Endometrial microvascular endothelial cells (primary cell): ENCODE results near the gene CCL16. TPM values are rescaled to one million over a fixed set of nuclear protein-coding genes. Genes with fewer than 3 reads are reported as not detected.

Experiments
- in situ Hi-C: cut with HindIII; loops from 2 replicates; pipeline ENCODE4 v1.10.0; 2017; ENCODE audit warnings: low sequenced_read_pairs, low pct_unique_long_range_greater_than_20kb; ENCODE audit errors: inconsistent ontology term
- total RNA-seq: library from RNA; depleted of rRNA; stranded (reverse); fragments of >200 nt; gene quantifications from one replicate; pipeline ENCODE4 v1.2.3, GENCODE V29; 2015; ENCODE audit errors: inconsistent ontology term

Gene CCL16
- total RNA-seq, 1 donor from 2014 or later, result not detected

GRCh38 chr17:35991075-35991474 lies 9.8 kb upstream of the CCL16 start:
- in situ Hi-C loops, result no loop called here

- in situ Hi-C loops, result no loop called here
Measured at GRCh38 chr17:35988164-35988563, 6.9 kb upstream of the CCL16 start.

DNA sequence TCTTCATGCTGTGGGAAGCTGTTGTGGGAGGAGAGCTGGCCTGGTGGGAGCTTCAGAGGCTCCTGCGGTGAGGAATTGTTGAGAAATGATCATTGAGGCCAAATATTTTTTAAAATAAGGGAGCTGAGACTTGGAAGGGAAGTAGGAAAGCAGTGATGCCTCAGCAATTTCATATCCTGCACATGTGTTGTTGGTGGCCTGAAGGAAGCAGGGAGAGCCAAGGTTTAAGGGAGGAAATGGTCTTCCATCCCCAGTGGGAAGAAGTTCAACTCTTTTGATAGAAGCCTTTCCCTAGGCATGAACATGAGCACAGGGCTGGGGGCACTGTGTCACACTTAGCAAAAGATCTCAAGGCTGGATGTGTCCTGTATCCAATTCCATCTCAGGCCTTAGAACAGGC lies 5.3 kb upstream of the CCL16 start, which contains the start of gene CCL14:
TSS of gene CCL14 (minus strand) at position 87 of the 400 bp plus-strand sequence. CDS start at position 7, 80 bp downstream.
- in situ Hi-C loops, result no loop called here

DNA sequence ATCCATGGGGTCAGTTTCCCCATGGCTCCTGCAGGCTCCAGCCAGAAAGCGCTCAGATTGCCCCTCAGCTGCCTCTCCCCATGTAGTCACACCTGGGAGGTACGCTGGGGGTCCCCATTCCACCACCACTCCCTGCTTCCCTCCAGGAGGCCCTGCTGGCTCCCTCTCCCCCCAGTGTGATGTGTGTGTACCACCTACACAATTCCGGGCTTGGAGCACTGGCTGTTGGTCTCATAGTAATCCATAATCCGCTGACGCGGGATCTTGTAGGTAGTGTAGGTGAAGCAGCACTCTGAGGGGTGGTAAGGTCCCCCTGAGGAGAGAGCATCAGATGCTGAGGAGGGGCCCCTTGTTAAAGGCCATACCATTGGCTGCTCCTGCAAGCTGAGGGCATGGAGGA lies 2.8 kb upstream of the CCL16 start:
- in situ Hi-C loops, result no loop called here

- in situ Hi-C loops, result no loop called here
Measured at GRCh38 chr17:35982409-35983191, 1.3 kb upstream of the CCL16 start.

DNA sequence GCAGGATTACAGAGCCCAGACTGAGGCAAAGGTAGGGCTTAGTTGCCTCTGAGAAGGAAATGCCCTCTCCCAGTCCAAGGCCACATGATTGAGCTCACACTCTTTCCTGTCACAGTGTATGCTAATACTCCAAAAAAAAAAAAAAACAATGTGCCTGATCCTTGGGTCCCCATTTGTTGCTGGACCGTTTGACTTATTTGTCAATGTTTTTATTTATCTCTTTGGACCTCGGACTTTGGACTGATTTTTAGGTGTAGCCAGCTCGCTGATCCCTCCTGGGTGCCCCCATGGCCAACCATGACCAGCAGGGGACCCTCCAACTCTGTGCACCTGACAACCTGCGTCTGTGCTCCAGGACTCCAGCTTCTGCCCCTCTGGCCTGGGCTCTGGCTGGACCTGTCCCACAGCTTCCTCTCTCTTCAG lies 622 bp upstream of the CCL16 start:
- in situ Hi-C loops, result no loop called here

GRCh38 chr17:35978346-35978745 lies 3.0 kb downstream of the CCL16 start:
- in situ Hi-C loops, result no loop called here

GRCh38 chr17:35977509-35977908 lies 3.8 kb downstream of the CCL16 start:
- in situ Hi-C loops, result no loop called here

DNA sequence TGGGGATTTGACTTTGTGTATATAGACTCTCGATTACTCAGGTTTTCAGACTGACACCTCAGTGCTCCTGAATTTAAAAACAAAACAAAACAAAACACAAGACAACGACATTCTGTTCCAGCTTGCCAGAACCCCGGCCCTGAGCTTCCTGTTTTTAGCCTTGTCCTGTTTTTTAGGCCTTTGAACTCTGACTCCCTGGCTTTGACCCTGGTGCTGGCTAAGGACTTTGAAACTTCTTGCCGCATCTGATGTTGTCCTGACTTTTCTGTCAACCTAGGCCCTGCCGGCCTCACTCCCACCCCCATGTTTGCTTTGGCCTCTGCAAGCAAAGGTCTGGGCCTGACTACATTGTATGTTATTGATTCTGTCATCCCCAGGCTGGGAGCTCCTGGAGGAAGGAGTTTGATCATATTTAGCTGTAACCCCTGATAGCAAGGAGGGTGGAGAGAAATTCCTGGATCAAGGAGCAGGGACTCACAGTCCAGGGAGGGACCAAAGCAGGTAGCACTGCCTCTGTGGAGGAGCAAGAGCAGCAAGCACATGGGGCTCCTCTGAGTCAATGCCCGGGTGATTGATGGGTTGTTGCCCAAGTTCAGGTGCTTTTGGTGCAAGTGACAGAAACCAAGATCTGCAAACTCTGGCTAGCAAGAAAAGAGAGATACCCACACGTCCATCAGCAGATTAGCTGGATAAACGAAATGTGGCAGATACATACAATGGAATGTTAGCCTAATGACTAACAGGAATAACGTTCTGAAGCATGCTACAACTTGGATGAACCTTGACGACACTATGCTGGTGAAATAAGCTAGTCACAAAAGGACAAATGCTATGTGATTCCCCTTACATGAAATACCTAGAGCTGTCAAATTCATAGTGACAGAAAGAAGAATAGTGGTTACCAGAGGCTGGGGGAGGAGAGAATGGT lies 7.7 kb downstream of the CCL16 start:
- in situ Hi-C loops, result no loop called here

DNA sequence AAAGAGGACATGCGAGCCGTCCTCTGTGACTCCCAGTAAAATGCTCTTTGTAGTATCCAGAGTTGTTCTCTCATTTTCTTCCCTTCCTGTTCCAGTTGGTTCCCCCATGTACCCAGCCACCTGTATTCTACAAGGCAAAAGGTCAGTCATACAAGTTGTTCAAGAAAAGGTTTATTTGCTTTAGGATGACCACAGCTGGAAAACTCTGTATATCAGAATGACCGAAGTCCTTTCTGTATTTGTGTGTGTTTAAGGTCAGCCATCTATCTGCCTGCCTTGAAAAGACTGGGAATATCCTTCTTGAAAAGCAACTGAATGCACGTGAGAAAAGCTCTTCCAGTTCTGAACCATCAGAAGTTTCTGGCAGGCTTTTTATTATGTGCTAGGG lies 8.4 kb downstream of the CCL16 start:
- in situ Hi-C loops, result no loop called here

GRCh38 chr17:35972535-35972934 lies 8.8 kb downstream of the CCL16 start:
- in situ Hi-C loops, result no loop called here

- in situ Hi-C loops, result no loop called here
Measured at GRCh38 chr17:35972066-35972465, 9.2 kb downstream of the CCL16 start.

GRCh38 chr17:35969558-35970380 lies 11.5 kb downstream of the CCL16 start:
- in situ Hi-C loops, result no loop called here

DNA sequence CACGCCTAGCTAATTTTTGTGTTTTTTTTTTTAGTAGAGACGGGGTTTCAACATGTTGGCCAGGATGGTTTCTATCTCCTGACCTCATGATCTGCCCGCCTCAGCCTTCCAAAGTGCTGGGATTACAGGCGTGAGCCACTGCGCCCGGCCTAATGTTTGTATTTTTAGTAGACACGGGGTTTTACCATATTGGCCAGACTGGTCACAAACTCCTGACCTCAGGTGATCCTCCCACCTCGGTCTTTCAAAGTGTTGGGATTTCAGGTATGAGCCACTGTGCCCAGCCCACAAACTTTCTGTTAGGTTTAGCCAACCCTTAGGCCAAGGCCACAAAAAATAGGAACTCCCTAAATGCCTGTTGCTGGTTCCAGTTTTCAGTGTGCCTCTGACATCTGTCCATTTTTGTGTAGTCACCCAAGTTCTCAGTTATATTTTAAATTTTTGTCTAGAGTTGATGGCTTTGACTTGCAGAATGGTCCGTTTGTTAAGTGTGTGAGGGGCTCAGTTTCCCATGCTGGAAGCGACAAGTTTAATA lies 12.7 kb downstream of the CCL16 start:
- in situ Hi-C loops, result no loop called here

DNA sequence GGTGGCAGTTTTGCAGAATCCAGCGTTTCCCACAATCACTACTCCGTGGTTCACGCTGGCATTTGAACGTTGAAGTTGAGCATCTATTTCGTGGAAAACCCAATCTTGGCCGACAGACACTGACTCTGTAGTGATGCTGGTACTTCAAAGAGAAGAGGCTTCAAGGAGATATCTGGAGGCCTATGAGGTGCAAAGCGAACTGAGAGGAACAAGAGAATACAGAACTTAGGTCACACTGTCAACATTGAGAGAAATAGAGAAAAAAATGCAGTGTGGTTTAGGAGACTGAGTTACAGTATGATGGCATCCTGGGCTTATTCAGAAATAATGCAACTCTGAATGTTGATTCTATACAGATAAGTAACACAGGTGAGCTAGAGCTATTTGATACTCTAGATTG lies 16.0 kb downstream of the CCL16 start:
- in situ Hi-C loops, result no loop called here

GRCh38 chr17:35963663-35964062 lies 17.6 kb downstream of the CCL16 start:
- in situ Hi-C loops, result no loop called here

DNA sequence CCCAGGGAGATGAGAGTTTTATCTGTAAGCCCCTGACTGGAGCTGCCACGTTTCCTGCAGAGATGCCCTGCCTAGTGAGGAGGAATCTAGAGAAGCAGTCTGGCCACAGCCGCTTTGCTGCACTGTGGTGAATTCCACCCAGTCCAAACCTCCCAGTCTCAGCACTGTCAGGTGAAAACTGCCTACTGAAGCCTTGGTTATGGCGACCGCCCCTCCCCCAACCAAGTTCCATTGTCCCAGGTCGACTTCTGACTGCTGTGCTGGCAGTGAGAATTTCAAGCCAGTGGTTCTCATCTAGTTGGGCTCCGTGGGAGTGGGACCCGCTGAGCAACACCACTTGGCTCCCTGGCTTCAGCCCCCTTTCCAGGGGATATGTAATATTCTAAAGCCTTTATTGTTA lies 27.6 kb downstream of the CCL16 start:
- in situ Hi-C loops, result no loop called here

- in situ Hi-C loops, result no loop called here
Measured at GRCh38 chr17:35949401-35949800, 31.9 kb downstream of the CCL16 start.

DNA sequence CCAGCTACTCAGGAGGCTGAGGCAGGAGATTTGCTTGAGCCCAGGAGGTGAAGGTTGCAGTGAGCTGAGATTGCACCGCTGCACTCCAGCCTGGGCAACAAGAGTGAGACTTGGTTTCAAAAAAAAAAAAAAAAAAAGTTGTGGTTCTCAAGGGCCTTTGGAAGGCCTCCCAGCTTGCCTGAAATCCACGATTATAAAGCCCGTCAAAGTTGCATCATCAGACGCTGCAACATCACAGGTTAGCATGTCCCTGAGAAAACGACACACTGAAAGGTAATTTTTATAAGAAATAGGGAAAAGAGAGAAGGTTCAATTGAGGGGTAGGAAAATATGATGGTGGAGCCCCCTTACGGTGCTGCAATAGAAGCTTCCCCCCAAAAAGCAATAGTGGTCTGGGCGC lies 33.2 kb downstream of the CCL16 start:
- in situ Hi-C loops, result no loop called here
